Left lobe of liver (tissue), 2 donors: Measurements from ENCODE around the gene ZNF467. TPM values are rescaled to one million over a fixed set of nuclear protein-coding genes. Genes with fewer than 3 reads are reported as not detected.
A peak's percentile ranks its signal among the peaks of the same experiment; 100 is the strongest.

Experiments used
- ATAC-seq: fragments of 200-7000 bp; cut with Tn5 transposase; one replicate; pipeline ENCODE4 v1.9.1; 2020; ENCODE audit warnings: mild to moderate bottlenecking, moderate library complexity
- DNase-seq: peaks from one replicate; pipeline ENCODE4 v3.0.0-alpha.2; 2020; ENCODE audit warnings: low spot score
- total RNA-seq: library from RNA; stranded (reverse); gene quantifications from one replicate; pipeline ENCODE4 v1.2.1, GENCODE V29; 2021
- donor health status: DM: no; HTN: no; CAD: no; lungs with moderate emphysema.
- donor health status: DM: no; HTN: yes; CAD: no.

ZNF467 gene
- total RNA-seq, 1 donor from 2014 or later, result 18.9 TPM

- ATAC-seq, result no peak
- no peak for DNase-seq
Measured at GRCh38 chr7:149751043-149751775, 22.2 kb downstream of the ZNF467 start.

GRCh38 chr7:149750122-149750845, 23.1 kb downstream of the ZNF467 start:
- DNase-seq, result no peak

GRCh38 chr7:149748076-149748874, 25.1 kb downstream of the ZNF467 start:
- no peak for ATAC-seq
- DNase-seq, result no peak

More at GRCh38 chr7:149750122-149750845, 23.1 kb downstream of the ZNF467 start:
- no peak for ATAC-seq

- DNase-seq (no peak), ATAC-seq (no peak)
Measured at GRCh38 chr7:149743476-149744255, 29.7 kb downstream of the ZNF467 start.

GRCh38 chr7:149742075-149742701, 31.2 kb downstream of the ZNF467 start:
- peak; percentile 95 for ATAC-seq
- DNase-seq, result peak; percentile 73

- DNase-seq (no peak), ATAC-seq (peak; percentile 90)
Measured at GRCh38 chr7:149741629-149742028, 31.8 kb downstream of the ZNF467 start.

- ATAC-seq, result no peak
- no peak for DNase-seq
Measured at GRCh38 chr7:149736478-149737360, 36.7 kb downstream of the ZNF467 start.

- DNase-seq, result no peak
- no peak for ATAC-seq
Measured at GRCh38 chr7:149735779-149736477, 37.5 kb downstream of the ZNF467 start.

GRCh38 chr7:149735181-149735602, 38.2 kb downstream of the ZNF467 start:
- no peak for ATAC-seq
- no peak for DNase-seq

GRCh38 chr7:149734791-149735075, 38.7 kb downstream of the ZNF467 start:
- DNase-seq (no peak), ATAC-seq (no peak)

- no peak for DNase-seq
- no peak for ATAC-seq
Measured at GRCh38 chr7:149733924-149734790, 39.2 kb downstream of the ZNF467 start.

GRCh38 chr7:149733131-149733923, 40.1 kb downstream of the ZNF467 start:
- ATAC-seq (no peak), DNase-seq (no peak)

GRCh38 chr7:149732611-149733010, 40.8 kb downstream of the ZNF467 start:
- DNase-seq, result no peak
- ATAC-seq, result no peak

GRCh38 chr7:149732111-149732561, 41.3 kb downstream of the ZNF467 start:
- no peak for ATAC-seq
- DNase-seq, result no peak

- no peak for DNase-seq
- no peak for ATAC-seq
Measured at GRCh38 chr7:149731207-149731955, 42.0 kb downstream of the ZNF467 start.
